HCT116 (cell line): ENCODE data around the gene BICDL2. TPM values are rescaled to one million over a fixed set of nuclear protein-coding genes. Genes with fewer than 3 reads are reported as not detected.

Experiments used
- ATAC-seq: fragments of 200-7000 bp; cut with Tn5 transposase; 2 replicates; pipeline ENCODE4 v1.9.1; 2020; ENCODE audit warnings: mild to moderate bottlenecking, moderate library complexity
- BruUV-seq: library from RNA; stranded (reverse); fragments of 400-500 nt; replicated peaks from 2 replicates; lab custom pipeline; 2021; lab: Mats Ljungman, UMichigan
- CTCF ChIA-PET: fragments of 300-600 bp; sonication (Branson Sonifier 250); formaldehyde crosslinking; loops from one replicate; lab custom pipeline; 2021; ENCODE audit warnings: antibody characterized with exemption; lab: Charles Lee
- POLR2A ChIA-PET: fragments of 300-600, 350-600 bp; sonication (Branson Sonifier 250); formaldehyde crosslinking; loops from one replicate; lab custom pipeline; 2021; ENCODE audit warnings: antibody characterized with exemption; lab: Charles Lee
- RAD21 ChIA-PET, 2 experiments: fragments of 300-600 bp; sonication (Branson Sonifier 250); formaldehyde crosslinking; loops; one replicate each; lab custom pipeline; 2023; ENCODE audit warnings: low total read pairs in 2 of 2; ENCODE audit not compliant: uncharacterized antibody in 2 of 2, unreplicated experiment in 2 of 2, low non-redundant PET in 1 of 2; lab: Charles Lee
- DNase-seq: peaks from one replicate; pipeline ENCODE4 v3.0.0-alpha.2; 2010; ENCODE audit warnings: low read depth, low spot score
- H2AFZ ChIP-seq: fragments of 200-600 bp; shearing (Covaris generic), sonication (generic); 2 replicates; pipeline ENCODE4 v1.6.1; 2017; ENCODE audit warnings: low read depth, mixed run types, mixed read lengths, antibody characterized with exemption, low read length; ENCODE audit not compliant: poor library complexity, severe bottlenecking
- H3K27ac ChIP-seq: 2 replicates; pipeline ENCODE4 v1.5.1; 2012; ENCODE audit warnings: low read depth, low read length
- H3K27me3 ChIP-seq: fragments of 200-600 bp; sonication (generic); 2 replicates; pipeline ENCODE4 v1.6.1; 2016; ENCODE audit warnings: mixed run types, low read length, mixed read lengths; ENCODE audit not compliant: insufficient read depth
- H3K36me3 ChIP-seq, 2 experiments: fragments of 200-500 bp in 1 of 2; fragments of 200-600 bp in 1 of 2; sonication (Bioruptor generic) in 1 of 2; sonication (generic) in 1 of 2; 2 replicates each; pipeline versions ENCODE4 v1.5.1 to v1.6.1; 2014 to 2016; ENCODE audit warnings: low read length in 2 of 2, inconsistent platforms in 1 of 2, mixed read lengths in 1 of 2, mixed run types in 1 of 2; ENCODE audit not compliant: insufficient read depth in 2 of 2, control insufficient read depth in 1 of 2
- H3K4me1 ChIP-seq, 2 experiments: fragments of 200-600 bp in 1 of 2; sonication (generic) in 1 of 2; 2 replicates each; pipeline versions ENCODE4 v1.5.1 to v1.6.1; 2012 to 2017; ENCODE audit warnings: low read length in 2 of 2, inconsistent platforms in 1 of 2, mild to moderate bottlenecking in 1 of 2, mixed read lengths in 1 of 2, mixed run types in 1 of 2, moderate library complexity in 1 of 2; ENCODE audit not compliant: insufficient read depth in 2 of 2, control insufficient read depth in 1 of 2
- H3K4me2 ChIP-seq: fragments of 200-600 bp; sonication (generic); 2 replicates; pipeline ENCODE4 v1.6.1; 2017; ENCODE audit warnings: mixed run types, low read length, mixed read lengths
- H3K4me3 ChIP-seq, 2 experiments: fragments of 200-600 bp in 1 of 2; sonication (generic) in 1 of 2; replicated peaks in 1 of 2; 2 replicates each; pipeline ENCODE4 v1.5.1; 2011 to 2016; ENCODE audit warnings: low read length in 2 of 2, control low read depth in 1 of 2, low read depth in 1 of 2, mild to moderate bottlenecking in 1 of 2, mixed read lengths in 1 of 2, mixed run types in 1 of 2
- H3K79me2 ChIP-seq: fragments of 200-600 bp; sonication (generic); 2 replicates; pipeline ENCODE4 v1.6.1; 2017; ENCODE audit warnings: mild to moderate bottlenecking, mixed run types, low read length, moderate library complexity, mixed read lengths; ENCODE audit not compliant: insufficient read depth
- H3K9ac ChIP-seq: fragments of 200-600 bp; sonication (generic); 2 replicates; pipeline ENCODE4 v1.6.1; 2016; ENCODE audit warnings: low read length, mixed read lengths
- H3K9me2 ChIP-seq: fragments of 200-600 bp; sonication (generic), shearing (Covaris generic); 2 replicates; pipeline ENCODE4 v1.6.1; 2017; ENCODE audit warnings: mixed run types, mild to moderate bottlenecking, moderate library complexity; ENCODE audit not compliant: insufficient read depth
- H3K9me3 ChIP-seq, 2 experiments: fragments of 200-500 bp in 1 of 2; fragments of 200-600 bp in 1 of 2; sonication (Bioruptor generic) in 1 of 2; sonication (generic) in 1 of 2; 2 replicates each; pipeline ENCODE4 v1.6.1; 2014 to 2017; ENCODE audit warnings: low read length in 2 of 2, mixed read lengths in 2 of 2, inconsistent platforms in 1 of 2, low read depth in 1 of 2, mild to moderate bottlenecking in 1 of 2, mixed run types in 1 of 2, moderate library complexity in 1 of 2; ENCODE audit not compliant: control insufficient read depth in 1 of 2, insufficient read depth in 1 of 2
- H4K20me1 ChIP-seq: fragments of 200-600 bp; sonication (generic), shearing (Covaris generic); 2 replicates; pipeline ENCODE4 v1.6.1; 2017; ENCODE audit warnings: mixed run types, mild to moderate bottlenecking, moderate library complexity; ENCODE audit not compliant: insufficient read depth
- CEBPB ChIP-seq: IDR thresholded peaks from 2 replicates; pipeline ENCODE4 v1.6.1; 2012; ENCODE audit warnings: low read depth
- ELF1 ChIP-seq: IDR thresholded peaks from 2 replicates; pipeline ENCODE4 v1.6.1; 2012; ENCODE audit warnings: low read depth, borderline replicate concordance
- FOSL1 ChIP-seq: IDR thresholded peaks from 2 replicates; pipeline ENCODE4 v1.6.1; 2012; ENCODE audit warnings: low read depth
- JUND ChIP-seq: IDR thresholded peaks from 2 replicates; pipeline ENCODE4 v1.6.1; 2012
- POLR2AphosphoS5 ChIP-seq: IDR thresholded peaks from 2 replicates; pipeline ENCODE4 v1.6.1; 2011; ENCODE audit warnings: mild to moderate bottlenecking, low read depth, low read length, moderate library complexity
- SIN3A ChIP-seq: IDR thresholded peaks from 2 replicates; pipeline ENCODE4 v1.6.1; 2012; ENCODE audit warnings: low read depth
- SP1 ChIP-seq: IDR thresholded peaks from 2 replicates; pipeline ENCODE4 v1.6.1; 2012; ENCODE audit warnings: low read depth
- SRF ChIP-seq: IDR thresholded peaks from 2 replicates; pipeline ENCODE4 v1.6.1; 2012; ENCODE audit warnings: low read depth
- ZNF274 ChIP-seq: fragments of 200-500 bp; sonication (Bioruptor generic); IDR thresholded peaks from 2 replicates; pipeline ENCODE4 v1.6.1; 2014; ENCODE audit warnings: mild to moderate bottlenecking, low read depth, low read length, inconsistent platforms
- intact Hi-C: fragments of 100-400 bp; cut with micrococcal nuclease; formaldehyde crosslinking; loops from 2 replicates; pipeline ENCODE4 v1.10.0; 2022
- total RNA-seq: library from RNA; stranded (reverse); gene quantifications from one replicate; pipeline ENCODE4 v1.2.1, GENCODE V29; 2021; ENCODE audit not compliant: unreplicated experiment
- TF ChIP-seq, protein P1 (sequence below), 3 experiments: fragments of 200-600 bp in 1 of 3; sonication (generic) in 1 of 3; IDR thresholded peaks in 2 of 3; conservative IDR thresholded peaks in 1 of 3; 2 replicates each; pipeline ENCODE4 v1.5.1; 2012 to 2017; ENCODE audit warnings: low read depth in 2 of 3, low read length in 2 of 3, antibody characterized with exemption in 1 of 3, borderline replicate concordance in 1 of 3, control low read depth in 1 of 3, mild to moderate bottlenecking in 1 of 3, mixed read lengths in 1 of 3, mixed run types in 1 of 3, moderate library complexity in 1 of 3; ENCODE audit not compliant: insufficient read depth in 1 of 3
- TF ChIP-seq, protein P2 (sequence below): IDR thresholded peaks from 2 replicates; pipeline ENCODE4 v1.6.1; 2012
- TF ChIP-seq, protein P3 (sequence below): IDR thresholded peaks from 2 replicates; pipeline ENCODE4 v1.6.1; 2011; ENCODE audit warnings: mild to moderate bottlenecking, low read length, moderate library complexity; ENCODE audit not compliant: insufficient replicate concordance; ENCODE audit errors: extremely low read depth

Gene BICDL2
- total RNA-seq, 1 experiment from 2014 or later, result 21.3 TPM

DNA sequence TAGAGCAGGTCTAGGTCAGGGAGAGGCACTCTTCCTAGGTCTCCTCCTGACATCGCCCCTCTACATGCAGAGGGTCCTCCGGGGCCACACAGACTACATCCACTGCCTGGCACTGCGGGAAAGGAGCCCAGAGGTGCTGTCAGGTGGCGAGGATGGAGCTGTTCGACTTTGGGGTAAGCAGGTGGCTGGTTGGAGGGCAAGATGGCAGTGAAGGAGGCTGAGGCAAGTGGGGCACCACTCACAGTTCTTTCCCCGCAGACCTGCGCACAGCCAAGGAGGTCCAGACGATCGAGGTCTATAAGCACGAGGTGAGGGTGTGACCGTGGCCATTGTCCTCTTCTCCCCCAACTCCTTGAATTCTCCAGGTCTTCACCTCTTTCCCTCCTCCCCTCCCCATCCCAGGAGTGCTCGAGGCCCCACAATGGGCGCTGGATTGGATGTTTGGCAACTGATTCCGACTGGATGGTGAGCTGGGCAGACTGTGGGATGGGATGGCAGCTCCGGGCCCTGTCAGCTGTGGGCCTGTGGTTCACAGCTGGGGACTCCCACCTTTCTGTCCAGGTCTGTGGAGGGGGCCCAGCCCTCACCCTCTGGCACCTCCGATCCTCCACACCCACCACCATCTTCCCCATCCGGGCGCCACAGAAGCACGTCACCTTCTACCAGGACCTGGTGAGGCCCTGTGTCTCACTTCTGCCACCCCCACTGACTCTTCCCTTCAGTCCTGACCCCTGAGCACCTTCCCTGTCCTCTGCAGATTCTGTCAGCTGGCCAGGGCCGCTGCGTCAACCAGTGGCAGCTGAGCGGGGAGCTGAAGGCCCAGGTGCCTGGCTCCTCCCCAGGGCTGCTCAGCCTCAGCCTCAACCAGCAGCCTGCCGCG lies 9.9 kb downstream of the BICDL2 start:
- no TSS peak for BruUV-seq
- Histone ChIP-seq H3K9me3 (no peaks in the 10 kb centered on the region), H3K27me3 (no peaks in the 10 kb centered on the region), H3K4me3 (no peak overlapping the region), H3K9me2 (no peaks in the 10 kb centered on the region), H3K36me3 (peaks cover 8 to 25% of the 10 kb centered on the region in 2 experiments; a peak in 2 of 4 replicates), H3K9ac (no peak overlapping the region), H3K27ac (peak overlapping the region; percentile 68), H3K4me2 (no peak overlapping the region; the same call in 1 of the 2 replicates), H2AFZ (no peak overlapping the region), H3K79me2 (peaks cover 12% of the 10 kb centered on the region; the same call in 1 of the 2 replicates), H3K4me1 (peaks cover 16 to 59% of the 10 kb centered on the region in 2 experiments), H4K20me1 (no peaks in the 10 kb centered on the region)
- POLR2A ChIA-PET, result interaction anchor here (0.8 to 1.3 kb wide), 2 partner anchors 15 to 23 kb away, joined by 3 to 4 read pairs; no protein-coding TSS in a partner anchor
- CTCF ChIA-PET, result interaction anchor here (0.7 to 1.9 kb wide), 8 partner anchors 9 to 145 kb away, joined by 3 to 29 read pairs (median 6); no protein-coding TSS in a partner anchor
- ATAC-seq, result no peak
- RAD21 ChIA-PET, result interaction anchor here in 1 of 2 experiments (1.0 kb wide), 1 partner anchor 23 kb away, joined by 4 read pairs; no protein-coding TSS in a partner anchor
- TF ChIP-seq JUND, result no peak
- TF ChIP-seq ELF1, result no peak
- TF ChIP-seq, protein P1, sequence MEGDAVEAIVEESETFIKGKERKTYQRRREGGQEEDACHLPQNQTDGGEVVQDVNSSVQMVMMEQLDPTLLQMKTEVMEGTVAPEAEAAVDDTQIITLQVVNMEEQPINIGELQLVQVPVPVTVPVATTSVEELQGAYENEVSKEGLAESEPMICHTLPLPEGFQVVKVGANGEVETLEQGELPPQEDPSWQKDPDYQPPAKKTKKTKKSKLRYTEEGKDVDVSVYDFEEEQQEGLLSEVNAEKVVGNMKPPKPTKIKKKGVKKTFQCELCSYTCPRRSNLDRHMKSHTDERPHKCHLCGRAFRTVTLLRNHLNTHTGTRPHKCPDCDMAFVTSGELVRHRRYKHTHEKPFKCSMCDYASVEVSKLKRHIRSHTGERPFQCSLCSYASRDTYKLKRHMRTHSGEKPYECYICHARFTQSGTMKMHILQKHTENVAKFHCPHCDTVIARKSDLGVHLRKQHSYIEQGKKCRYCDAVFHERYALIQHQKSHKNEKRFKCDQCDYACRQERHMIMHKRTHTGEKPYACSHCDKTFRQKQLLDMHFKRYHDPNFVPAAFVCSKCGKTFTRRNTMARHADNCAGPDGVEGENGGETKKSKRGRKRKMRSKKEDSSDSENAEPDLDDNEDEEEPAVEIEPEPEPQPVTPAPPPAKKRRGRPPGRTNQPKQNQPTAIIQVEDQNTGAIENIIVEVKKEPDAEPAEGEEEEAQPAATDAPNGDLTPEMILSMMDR (IDR thresholded peaks at IDR 0.05 in 2 of 3, conservative IDR thresholded peaks at IDR 0.05 in 1 of 3; ENCODE audit: borderline replicate concordance in 1 of 3, insufficient read depth in 1 of 3, low read depth in 2 of 3, low read length in 2 of 3), result no peak
- TF ChIP-seq CEBPB, result no peak
- intact Hi-C loops, result no loop called here
- DNase-seq, result no peak

DNA sequence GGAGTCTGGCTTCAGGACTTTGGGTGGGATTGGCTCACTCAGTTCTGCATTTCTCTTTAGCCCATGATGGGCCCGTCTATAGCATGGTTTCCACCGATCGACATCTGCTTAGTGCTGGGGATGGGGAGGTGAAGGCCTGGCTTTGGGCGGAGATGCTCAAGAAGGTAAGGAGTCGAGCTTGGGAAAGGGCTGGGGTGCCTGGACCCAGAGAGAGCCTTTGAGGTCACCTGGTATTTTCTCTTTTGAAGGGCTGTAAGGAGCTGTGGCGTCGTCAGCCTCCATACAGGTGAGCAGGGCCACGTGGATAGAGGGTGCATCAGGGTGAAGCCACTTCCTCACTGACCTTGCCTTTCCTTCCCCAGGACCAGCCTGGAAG lies 10.8 kb downstream of the BICDL2 start:
- peaks cover 16 to 55% of the 10 kb centered on the region in 2 experiments for H3K4me1 ChIP-seq
- no peaks in the 10 kb centered on the region for H4K20me1 ChIP-seq
- H3K4me2 ChIP-seq, result no peak overlapping the region
- ChIA-PET RAD21 (no interaction called here), POLR2A (no interaction called here), CTCF (no interaction called here)
- no peaks in the 10 kb centered on the region for H3K27me3 ChIP-seq
- H3K27ac ChIP-seq, result no peak overlapping the region
- intact Hi-C loops, result no loop called here
- TF ChIP-seq POLR2AphosphoS5 (no peak), ZNF274 (no peak), FOSL1 (no peak), SIN3A (no peak), SRF (no peak), JUND (no peak), SP1 (no peak)
- TF ChIP-seq, protein P2, sequence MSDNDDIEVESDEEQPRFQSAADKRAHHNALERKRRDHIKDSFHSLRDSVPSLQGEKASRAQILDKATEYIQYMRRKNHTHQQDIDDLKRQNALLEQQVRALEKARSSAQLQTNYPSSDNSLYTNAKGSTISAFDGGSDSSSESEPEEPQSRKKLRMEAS, result no peak
- TF ChIP-seq, protein P3, sequence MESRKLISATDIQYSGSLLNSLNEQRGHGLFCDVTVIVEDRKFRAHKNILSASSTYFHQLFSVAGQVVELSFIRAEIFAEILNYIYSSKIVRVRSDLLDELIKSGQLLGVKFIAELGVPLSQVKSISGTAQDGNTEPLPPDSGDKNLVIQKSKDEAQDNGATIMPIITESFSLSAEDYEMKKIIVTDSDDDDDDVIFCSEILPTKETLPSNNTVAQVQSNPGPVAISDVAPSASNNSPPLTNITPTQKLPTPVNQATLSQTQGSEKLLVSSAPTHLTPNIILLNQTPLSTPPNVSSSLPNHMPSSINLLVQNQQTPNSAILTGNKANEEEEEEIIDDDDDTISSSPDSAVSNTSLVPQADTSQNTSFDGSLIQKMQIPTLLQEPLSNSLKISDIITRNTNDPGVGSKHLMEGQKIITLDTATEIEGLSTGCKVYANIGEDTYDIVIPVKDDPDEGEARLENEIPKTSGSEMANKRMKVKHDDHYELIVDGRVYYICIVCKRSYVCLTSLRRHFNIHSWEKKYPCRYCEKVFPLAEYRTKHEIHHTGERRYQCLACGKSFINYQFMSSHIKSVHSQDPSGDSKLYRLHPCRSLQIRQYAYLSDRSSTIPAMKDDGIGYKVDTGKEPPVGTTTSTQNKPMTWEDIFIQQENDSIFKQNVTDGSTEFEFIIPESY, result no peak
- H3K9ac ChIP-seq, result no peak overlapping the region
- no peaks in the 10 kb centered on the region for H3K9me2 ChIP-seq
- H3K79me2 ChIP-seq, result peaks cover 20% of the 10 kb centered on the region; the same call in 1 of the 2 replicates
- no peak overlapping the region for H3K4me3 ChIP-seq
- H2AFZ ChIP-seq, result no peak overlapping the region
- H3K9me3 ChIP-seq, result no peaks in the 10 kb centered on the region
- H3K36me3 ChIP-seq, result peaks cover 8 to 32% of the 10 kb centered on the region in 2 experiments; a peak in 2 of 4 replicates
- DNase-seq (no peak), ATAC-seq (no peak)
- no TSS peak for BruUV-seq
